Colonic mucosa (tissue), 4 donors: ENCODE measurements around the gene HTR7. TPM values are rescaled to one million over a fixed set of nuclear protein-coding genes. Genes with fewer than 3 reads are reported as not detected.

Experiments used
- DNase-seq: peaks from one replicate; pipeline ENCODE4 v3.0.0-alpha.2; 2020
- H3K27ac ChIP-seq: fragments of 200-600 bp; one replicate; pipeline ENCODE4 v1.8.0; 2021
- H3K27me3 ChIP-seq: fragments of 200-600 bp; one replicate; pipeline ENCODE4 v1.8.0; 2021
- H3K36me3 ChIP-seq: fragments of 200-600 bp; one replicate; pipeline ENCODE4 v1.8.0; 2021
- H3K4me1 ChIP-seq: fragments of 200-600 bp; one replicate; pipeline ENCODE4 v1.8.0; 2021; ENCODE audit warnings: mild to moderate bottlenecking
- H3K4me3 ChIP-seq: fragments of 200-600 bp; one replicate; pipeline ENCODE4 v1.8.0; 2021
- H3K9ac ChIP-seq, 2 donors: one replicate each; pipeline ENCODE4 v1.7.0; 2013; ENCODE audit warnings: control low read depth in 2 of 2, low read depth in 2 of 2, low read length in 2 of 2
- H3K9me3 ChIP-seq: fragments of 200-600 bp; one replicate; pipeline ENCODE4 v1.8.0; 2021
- CTCF ChIP-seq: fragments of 200-600 bp; IDR thresholded peaks from one replicate; pipeline ENCODE4 v1.8.0; 2022; ENCODE audit warnings: antibody characterized with exemption, mild to moderate bottlenecking
- intact Hi-C: fragments of 100-400 bp; cut with DNase I; formaldehyde crosslinking; loops from one replicate; pipeline ENCODE4 v1.14.1; 2022
- total RNA-seq, 2 donors: library from RNA; stranded (reverse); fragmentation: NEBNext Ultra II Directional in 1 of 2; extraction: Animal tissue kit (Norgen Biotek cat#: 25700) in 1 of 2; gene quantifications; one replicate each; pipeline ENCODE4 v1.2.1, GENCODE V29; 2021
- donor health status: healthy.
- donor health status: DM: no; HTN: no; CAD: no.
- donor health status: DM: no; HTN: no; CAD: no.

HTR7 gene
- total RNA-seq, 2 donors from 2014 or later, result 0.07 to 0.29 TPM

GRCh38 chr10:90695915-90696676 lies 161.7 kb downstream of the HTR7 start:
- no peaks in the 10 kb centered on the region for H3K9me3 ChIP-seq

More at GRCh38 chr10:90695915-90696676, 161.7 kb downstream of the HTR7 start:
- H3K27me3 ChIP-seq, result no peaks in the 10 kb centered on the region
- no peak for DNase-seq
- no peak overlapping the region for H3K9ac ChIP-seq
- no peak overlapping the region for H3K27ac ChIP-seq
- no peak for TF ChIP-seq CTCF
- no peaks in the 10 kb centered on the region for H3K4me1 ChIP-seq
- intact Hi-C loops, result no loop called here
- H3K36me3 ChIP-seq, result no peaks in the 10 kb centered on the region
- no peak overlapping the region for H3K4me3 ChIP-seq

Other genes with a start within 250 kb of the HTR7 start
- gene RPP30, start 13.9 kb upstream of the HTR7 start, total RNA-seq, result 10 to 100 TPM; 22.0 to 39.7 TPM
- gene ANKRD1, start 63.0 kb upstream of the HTR7 start, total RNA-seq, result under 1 TPM in 1 of 2 donors, not detected in 1; 0.32 TPM